Mammary epithelial cell (primary cell): Measurements from ENCODE around the gene MZT2B.
"Not testable (repeated sequence)": the region's sequence is repeated elsewhere in the genome, so short reads cannot be mapped to it uniquely, and the experiment has no call there.

Experiments used
- CTCF ChIP-seq, 2 donors: IDR thresholded peaks in 1 of 2; conservative IDR thresholded peaks in 1 of 2; 2 replicates each; pipeline ENCODE4 v1.5.1; 2011 to 2012; ENCODE audit warnings: inconsistent platforms in 2 of 2, low read length in 2 of 2, mild to moderate bottlenecking in 2 of 2, control low read depth in 1 of 2, low read depth in 1 of 2; ENCODE audit not compliant: insufficient read depth in 1 of 2; ENCODE audit errors: extremely low read depth in 1 of 2
- EZH2 ChIP-seq: IDR thresholded peaks from 2 replicates; pipeline ENCODE4 v1.6.1; 2012; ENCODE audit warnings: low read length, inconsistent platforms, borderline replicate concordance

- TF ChIP-seq CTCF (conservative IDR thresholded peaks at IDR 0.05 in 1 of 2, IDR thresholded peaks at IDR 0.05 in 1 of 2; ENCODE audit: extremely low read depth in 1 of 2, insufficient read depth in 1 of 2, low read depth in 1 of 2, low read length in 2 of 2); EZH2: not testable (repeated sequence)
These were observed 47.1 kb downstream of the MZT2B start for GRCh38 chr2:130229161-130229510.
